ENCODE measurements around the gene ADGRV1.

GRCh38 chr5:90528601-90529193 lies 29.9 kb upstream of the ADGRV1 start:
- no peak for TF ChIP-seq EZH2 (IDR thresholded peaks at IDR 0.05)
- no peak for TF ChIP-seq POLR2AphosphoS5 (IDR thresholded peaks at IDR 0.05; ENCODE audit: borderline replicate concordance, low read depth, low read length)
- TF ChIP-seq FOXP2 (optimal IDR thresholded peaks at IDR 0.05; ENCODE audit: control extremely low read depth, extremely low read length, insufficient read depth): no peak

Data from SK-N-MC (cell line).